Activated CD8-positive, alpha-beta memory T cell treated with anti-CD3 and anti-CD28 coated beads, Interleukin-2, amount 50 U/mL, for 24 hours (primary cell): ENCODE results near the gene PLD6.

Experiments
- DNase-seq: peaks from one replicate; pipeline ENCODE4 v3.0.0-alpha.2; 2020; ENCODE audit errors: extremely low read depth

The PLD6 gene

GRCh38 chr17:17227608-17228520 lies 21.7 kb upstream of the PLD6 start:
- no peak for DNase-seq

- DNase-seq = no peak
Measured at GRCh38 chr17:17226451-17227265, 20.5 kb upstream of the PLD6 start.

DNA sequence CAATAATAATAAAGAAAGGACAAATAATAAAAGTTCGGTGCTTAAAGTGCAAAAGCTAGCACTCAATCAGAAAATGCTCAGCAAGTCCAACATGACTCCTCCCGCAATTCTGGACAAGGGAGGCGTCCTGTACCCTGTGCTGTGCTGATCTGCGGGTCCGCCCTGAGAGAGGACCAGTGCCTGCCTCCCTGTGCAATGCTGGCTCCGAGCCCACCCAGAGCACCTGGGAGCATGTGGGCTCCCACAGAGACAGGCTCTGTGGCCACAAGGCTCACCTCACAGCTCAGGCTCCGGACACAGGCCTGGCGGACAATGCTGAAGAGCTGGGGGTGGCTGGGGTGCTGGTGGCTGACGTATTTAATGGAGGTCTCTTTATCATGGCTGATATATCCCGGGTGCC lies 19.8 kb upstream of the PLD6 start:
- no peak for DNase-seq

- DNase-seq = no peak
Measured at GRCh38 chr17:17224137-17224536, 18.0 kb upstream of the PLD6 start.

- no peak for DNase-seq
Measured at GRCh38 chr17:17223736-17224135, 17.6 kb upstream of the PLD6 start.

DNA sequence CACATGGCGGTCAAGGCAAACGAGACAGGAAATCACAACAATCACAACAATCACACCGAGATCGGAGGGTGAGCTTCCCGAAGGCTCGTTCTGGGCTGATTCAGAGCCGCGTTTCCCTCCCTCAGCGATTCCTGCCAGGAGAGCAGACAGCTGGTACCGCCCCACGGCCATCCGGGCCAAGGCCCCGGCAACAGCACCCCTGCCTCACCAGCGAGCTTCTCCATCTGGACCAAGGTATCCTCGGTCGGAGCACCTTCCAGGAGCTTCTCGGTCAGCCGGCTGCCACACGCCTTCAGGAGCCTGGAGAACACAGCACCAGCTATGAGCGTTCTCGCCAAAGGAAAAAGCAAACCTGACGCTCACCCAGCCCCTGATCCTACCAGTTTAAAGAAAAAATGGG lies 15.2 kb upstream of the PLD6 start:
- DNase-seq = no peak

- no peak for DNase-seq
Measured at GRCh38 chr17:17220529-17220928, 14.4 kb upstream of the PLD6 start.

- no peak for DNase-seq
Measured at GRCh38 chr17:17217995-17218394, 11.9 kb upstream of the PLD6 start.

DNA sequence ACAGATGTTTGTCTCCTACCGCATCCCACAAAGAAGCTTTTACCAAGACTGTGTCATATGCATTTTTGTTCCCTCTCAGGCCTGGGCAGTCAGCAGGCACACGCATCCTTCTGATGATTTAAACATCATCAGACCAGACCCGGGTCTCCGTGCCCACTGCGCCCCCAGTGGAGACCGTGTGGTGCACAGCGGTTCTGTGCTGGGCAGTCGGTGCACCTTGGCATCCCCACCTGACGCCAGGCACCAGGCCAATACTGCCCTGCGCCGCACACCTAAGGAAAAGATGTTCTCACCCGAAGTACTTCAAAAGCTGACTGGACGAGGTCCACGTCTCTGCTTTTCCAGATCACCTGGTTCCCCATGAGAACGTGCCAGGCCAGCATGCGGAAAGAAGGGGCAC lies 10.6 kb upstream of the PLD6 start:
- DNase-seq = no peak

- no peak for DNase-seq
Measured at GRCh38 chr17:17216236-17216635, 10.1 kb upstream of the PLD6 start.

DNA sequence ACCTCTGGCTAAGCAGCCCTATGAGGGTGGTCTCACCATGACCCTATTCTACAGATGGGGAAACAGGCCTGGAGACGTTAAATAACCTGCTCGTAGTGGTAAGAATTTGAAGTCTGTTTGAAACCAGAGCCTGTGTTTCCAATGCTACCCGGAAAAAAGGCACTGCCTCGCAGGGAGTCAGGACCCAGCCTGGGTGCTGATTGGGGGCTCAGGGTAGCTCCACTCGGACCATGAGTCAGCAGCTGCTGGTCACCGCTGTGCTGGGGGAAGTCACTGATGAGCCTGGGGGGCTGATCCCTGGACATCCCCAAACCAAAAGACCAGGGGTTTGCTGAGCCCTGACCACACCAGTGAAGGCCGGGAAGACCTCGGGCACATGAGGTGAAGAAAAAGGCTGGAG lies 9.4 kb upstream of the PLD6 start:
- DNase-seq = no peak

GRCh38 chr17:17214646-17215436 lies 8.7 kb upstream of the PLD6 start:
- no peak for DNase-seq

- no peak for DNase-seq
Measured at GRCh38 chr17:17213775-17214174, 7.6 kb upstream of the PLD6 start.

- no peak for DNase-seq
Measured at GRCh38 chr17:17207998-17208397, 1.9 kb upstream of the PLD6 start.

DNA sequence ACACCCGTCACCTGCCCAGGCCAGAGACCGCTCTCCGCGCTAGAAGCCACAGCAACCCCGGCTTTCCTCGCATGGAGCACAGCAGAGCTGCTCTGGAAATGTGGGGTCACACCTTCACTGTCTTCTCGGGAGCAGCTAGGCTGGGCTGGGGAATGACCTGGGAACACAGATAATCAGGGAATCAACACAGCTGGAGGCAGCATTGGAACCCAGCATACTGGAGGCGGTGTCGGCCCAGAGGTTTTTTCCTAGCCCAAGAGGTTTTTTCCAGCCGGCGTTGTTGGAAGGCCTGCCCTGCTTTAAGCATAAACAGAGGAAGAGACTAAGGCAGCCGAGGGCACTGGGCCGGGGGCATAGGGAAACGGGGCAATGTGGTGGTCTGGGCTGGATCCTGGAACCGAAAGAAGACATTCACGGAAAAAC lies 791 bp upstream of the PLD6 start:
- DNase-seq = no peak

- peak; percentile 20 for DNase-seq
Measured at GRCh38 chr17:17205368-17206123, 587 bp downstream of the PLD6 start.

GRCh38 chr17:17204635-17205231 lies 1.4 kb downstream of the PLD6 start:
- DNase-seq = no peak

DNA sequence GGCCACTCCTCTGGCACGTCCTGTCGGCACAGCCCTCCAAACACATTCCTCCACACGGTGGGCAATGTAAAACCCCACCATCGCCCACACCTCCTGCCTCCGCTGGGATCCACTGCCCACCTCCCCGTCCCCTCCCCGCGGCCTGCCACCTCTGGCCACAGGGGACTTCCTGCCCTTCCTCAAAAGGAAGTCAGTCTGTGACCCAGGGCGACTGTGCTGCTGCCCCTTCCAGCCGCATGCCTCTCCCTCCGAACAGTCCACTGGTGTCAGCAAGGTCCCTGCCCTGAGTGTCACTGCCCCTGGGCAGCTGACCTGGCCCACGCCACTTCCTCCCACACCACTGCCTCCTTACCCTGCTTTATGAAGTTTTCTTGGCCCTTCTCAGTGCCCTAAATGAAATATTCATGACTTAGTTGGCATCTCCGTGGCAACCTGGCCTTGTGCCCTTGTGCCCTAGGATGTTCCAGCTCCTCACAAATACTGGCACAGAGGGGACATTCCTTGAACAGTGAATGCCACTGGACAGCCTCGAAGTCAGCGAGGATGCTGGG lies 2.0 kb downstream of the PLD6 start:
- no peak for DNase-seq

- DNase-seq = no peak
Measured at GRCh38 chr17:17203173-17203730, 2.9 kb downstream of the PLD6 start.

DNA sequence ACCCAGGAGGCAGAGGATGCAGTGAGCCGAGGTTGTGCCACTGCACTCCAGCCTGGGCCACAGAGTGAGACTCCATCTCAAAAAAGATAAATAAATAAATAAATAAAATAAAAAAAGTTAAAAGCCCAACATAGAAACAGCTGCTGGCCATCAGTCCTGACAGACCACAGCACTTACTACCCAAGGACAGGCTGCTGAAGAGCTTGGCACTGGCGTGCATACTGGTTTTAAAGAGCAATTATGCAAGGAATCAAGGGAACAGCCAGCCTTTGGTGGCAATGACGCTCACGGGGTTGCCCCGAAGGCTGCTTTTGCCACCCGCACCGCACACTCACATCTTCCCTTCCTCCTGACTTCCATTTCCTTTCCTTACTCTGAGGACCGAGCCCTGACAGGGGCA lies 4.2 kb downstream of the PLD6 start:
- no peak for DNase-seq
